Esophagus (tissue), 2 donors: ENCODE data around the gene BRD7. TPM values are rescaled to one million over a fixed set of nuclear protein-coding genes. Genes with fewer than 3 reads are reported as not detected.
A peak's percentile ranks its signal among the peaks of the same experiment; 100 is the strongest.

ENCODE experiments used
- H3K27ac ChIP-seq, 2 donors: one replicate each; pipeline ENCODE4 v1.5.1; 2013; ENCODE audit warnings: low read depth in 2 of 2, mild to moderate bottlenecking in 2 of 2, inconsistent platforms in 1 of 2, low read length in 1 of 2, moderate library complexity in 1 of 2
- H3K27me3 ChIP-seq, 2 donors: one replicate each; pipeline ENCODE4 v1.6.1; 2013; ENCODE audit warnings: low read length in 2 of 2, control low read depth in 1 of 2, mild to moderate bottlenecking in 1 of 2; ENCODE audit not compliant: insufficient read depth in 2 of 2, control insufficient read depth in 1 of 2
- H3K36me3 ChIP-seq, 2 donors: one replicate each; pipeline ENCODE4 v1.6.1; 2013; ENCODE audit warnings: low read length in 1 of 2; ENCODE audit not compliant: control insufficient read depth in 2 of 2, insufficient read depth in 2 of 2
- H3K4me1 ChIP-seq, 2 donors: one replicate each; pipeline ENCODE4 v1.6.1; 2013; ENCODE audit warnings: low read length in 1 of 2; ENCODE audit not compliant: control insufficient read depth in 2 of 2, insufficient read depth in 2 of 2
- H3K4me3 ChIP-seq, 2 donors: one replicate each; pipeline ENCODE4 v1.5.1; 2013; ENCODE audit warnings: low read length in 2 of 2, mild to moderate bottlenecking in 2 of 2, low read depth in 1 of 2, moderate library complexity in 1 of 2
- H3K9me3 ChIP-seq, 2 donors: one replicate each; pipeline ENCODE4 v1.6.1; 2013; ENCODE audit warnings: mild to moderate bottlenecking in 2 of 2, low read depth in 1 of 2, low read length in 1 of 2, moderate library complexity in 1 of 2; ENCODE audit not compliant: control insufficient read depth in 2 of 2, insufficient read depth in 1 of 2
- WGBS, 2 donors: extraction: QIAGEN DNeasy Blood & Tissue Kit; methylation state at CpG; one replicate each; pipeline ENCODE4 v1.1.7; 2013; 5-methylcytosine and 5-hydroxymethylcytosine counted together
- polyA plus RNA-seq, 2 donors: library from polyadenylated mRNA; stranded (reverse); fragments of 200-250 nt; gene quantifications; one replicate each; pipeline ENCODE4 v1.2.3, GENCODE V29; 2013
- donor health status: healthy with polysubstance abuse.
- donor health status: Bipolar disorder and iron deficiency.

BRD7 gene
- polyA plus RNA-seq, 2 donors: 42.1 to 45.0 TPM

DNA sequence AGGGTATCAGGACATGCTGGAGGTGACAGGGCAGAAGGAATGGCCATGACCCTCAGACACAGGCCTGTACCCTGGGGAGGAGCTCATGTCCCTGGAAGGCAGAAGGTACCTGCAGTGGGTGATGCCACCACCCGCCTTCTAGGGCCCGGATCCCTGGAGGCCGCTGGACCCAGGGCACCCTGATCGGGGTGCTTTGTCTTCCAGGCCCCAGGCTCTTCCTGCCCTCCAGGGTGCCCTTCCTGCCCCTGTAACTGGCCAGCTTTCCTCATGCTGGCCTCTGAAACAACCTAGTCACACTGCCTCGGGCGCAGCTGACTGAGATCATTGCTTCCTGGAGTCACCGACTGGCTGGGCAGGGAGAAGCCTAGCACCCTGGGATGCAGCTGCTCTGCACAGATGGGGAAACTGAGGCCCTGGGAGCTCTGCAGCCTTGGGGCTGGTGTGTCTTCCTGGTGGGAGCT, 96.6 kb downstream of the BRD7 start:
- no peaks in the 10 kb centered on the region for H3K9me3 ChIP-seq
- peaks cover 0 to 6% of the 10 kb centered on the region in 2 donors for H3K36me3 ChIP-seq
- H3K27ac ChIP-seq: no peak overlapping the region
- no peak overlapping the region for H3K4me3 ChIP-seq
- H3K27me3 ChIP-seq: no peaks in the 10 kb centered on the region
- H3K4me1 ChIP-seq: peaks cover 3 to 10% of the 10 kb centered on the region in 2 donors
- 77 to 83% methylated on average over 7 of the region's 7 CpGs for WGBS, 2 donors

DNA sequence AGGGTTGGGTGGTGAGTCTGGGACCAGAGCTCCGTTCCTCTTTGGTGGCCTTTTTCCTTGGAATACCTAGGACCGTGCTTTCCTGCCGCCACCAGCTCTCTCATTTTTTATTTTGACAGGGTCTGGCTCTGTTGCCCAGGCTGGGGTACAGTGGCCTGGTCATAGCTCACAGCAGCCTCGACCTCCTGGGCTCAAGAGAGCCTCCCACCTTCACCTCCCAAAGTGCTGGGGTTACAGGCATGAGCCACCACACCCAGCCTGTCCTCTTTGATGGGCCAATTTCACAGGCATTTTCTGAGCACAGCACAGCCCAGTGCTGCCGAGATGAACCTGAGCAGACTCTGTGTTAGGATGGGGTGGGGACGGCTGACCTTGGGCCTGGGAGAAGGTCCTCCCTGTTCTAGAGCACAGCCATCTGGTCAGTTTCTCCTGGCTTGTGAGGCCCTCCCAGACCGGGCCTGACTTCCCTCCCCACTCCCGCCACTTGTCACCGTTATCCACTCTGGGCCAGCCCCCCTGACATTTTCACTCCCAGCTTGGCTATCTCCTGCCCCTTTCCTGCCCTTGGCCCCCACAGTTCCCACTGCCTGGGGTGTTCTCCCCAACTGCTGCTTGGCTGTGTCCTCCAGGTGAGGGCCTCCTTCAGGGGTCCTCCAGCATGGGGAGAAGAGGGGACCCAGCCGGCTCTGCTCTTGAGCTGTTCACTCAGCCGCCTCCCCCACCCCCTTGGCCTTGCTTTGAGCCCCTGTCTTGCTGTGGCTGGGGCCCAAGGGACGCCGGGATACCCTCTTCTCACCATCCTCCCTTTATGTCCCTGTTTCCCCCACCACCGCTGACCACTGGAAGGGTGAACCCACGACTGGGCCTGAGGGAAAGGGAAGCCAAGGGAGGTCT, 97.4 kb downstream of the BRD7 start:
- H3K9me3 ChIP-seq: no peaks in the 10 kb centered on the region
- 86 to 89% methylated on average over 15 of the region's 15 CpGs for WGBS, 2 donors
- no peak overlapping the region for H3K4me3 ChIP-seq
- H3K36me3 ChIP-seq: peaks cover 0 to 6% of the 10 kb centered on the region in 2 donors
- no peaks in the 10 kb centered on the region for H3K27me3 ChIP-seq
- H3K27ac ChIP-seq: no peak overlapping the region
- H3K4me1 ChIP-seq: peaks cover 7 to 14% of the 10 kb centered on the region in 2 donors

DNA sequence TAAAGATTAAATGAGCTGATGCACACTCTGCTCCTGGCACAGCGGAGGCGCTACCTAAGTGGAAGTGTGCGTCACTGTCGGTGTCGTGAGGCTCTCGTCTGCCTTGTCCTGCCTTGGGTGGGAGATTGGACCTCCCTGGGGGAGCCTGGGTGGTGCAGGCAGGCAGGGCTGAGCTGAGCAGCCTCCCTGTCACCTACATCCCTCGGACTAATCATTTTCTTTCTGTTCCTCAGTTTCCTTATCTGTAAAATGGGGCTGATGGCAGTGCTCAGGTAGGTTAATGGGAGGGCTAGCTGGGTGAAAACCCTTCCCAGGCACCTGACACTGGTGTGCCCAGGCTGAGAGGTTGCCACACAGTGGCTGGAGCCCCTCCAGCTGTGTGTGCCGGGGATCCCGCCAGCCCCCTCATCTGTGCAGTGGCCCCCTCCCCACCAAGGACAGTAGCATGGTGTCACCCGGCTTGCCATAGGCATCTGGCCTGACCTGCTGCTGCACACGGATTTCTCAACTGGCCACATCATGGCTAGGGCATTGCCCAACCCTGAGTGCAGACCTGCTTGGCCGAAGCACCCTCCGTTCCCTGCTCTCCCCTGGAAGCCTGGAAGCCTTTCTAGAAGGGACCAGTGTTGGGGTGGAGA, 98.2 kb downstream of the BRD7 start:
- peaks cover 0 to 6% of the 10 kb centered on the region in 2 donors for H3K36me3 ChIP-seq
- no peaks in the 10 kb centered on the region for H3K27me3 ChIP-seq
- H3K27ac ChIP-seq: no peak overlapping the region
- no peaks in the 10 kb centered on the region for H3K9me3 ChIP-seq
- H3K4me1 ChIP-seq: peaks cover 10 to 15% of the 10 kb centered on the region in 2 donors
- WGBS, 2 donors: 91 to 93% methylated on average over 12 to 13 of the region's 13 CpGs
- no peak overlapping the region for H3K4me3 ChIP-seq

DNA sequence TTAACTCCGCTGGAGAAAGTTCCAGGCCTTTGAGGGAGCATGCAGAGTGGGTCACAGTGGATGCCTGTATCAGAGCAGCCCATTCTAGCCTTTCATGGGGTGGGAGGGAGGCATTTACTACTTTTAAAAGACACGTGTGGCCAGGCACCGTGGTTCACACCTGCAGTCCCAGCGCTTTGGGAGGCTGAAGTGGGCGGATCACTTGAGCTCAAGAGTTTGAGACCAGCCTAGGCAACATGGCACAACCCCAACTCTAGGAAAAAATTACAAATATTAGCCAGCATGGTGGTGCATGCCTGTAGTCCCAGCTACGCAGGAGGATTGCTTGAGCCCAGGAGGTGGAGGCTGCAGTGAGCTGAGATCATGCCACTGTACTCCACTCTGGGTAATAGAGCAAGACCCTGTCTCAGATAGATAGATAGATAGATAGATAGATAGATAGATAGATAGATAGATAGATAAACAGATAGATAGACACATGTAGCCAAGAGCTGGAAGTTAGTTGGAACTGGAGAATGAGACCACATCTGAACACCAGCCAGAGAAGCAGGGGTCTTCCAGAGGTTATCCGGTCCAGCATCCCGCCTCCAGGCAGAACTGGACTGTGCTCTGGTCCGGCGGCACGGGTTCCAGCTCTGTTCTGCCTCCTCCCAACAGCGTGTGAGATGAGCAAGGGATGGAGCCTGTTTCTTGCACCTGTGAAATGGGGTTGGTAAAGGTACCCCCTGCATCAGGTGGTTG, 98.8 kb downstream of the BRD7 start:
- peaks cover 10 to 18% of the 10 kb centered on the region in 2 donors for H3K4me1 ChIP-seq
- H3K36me3 ChIP-seq: peaks cover 0 to 6% of the 10 kb centered on the region in 2 donors
- no peaks in the 10 kb centered on the region for H3K27me3 ChIP-seq
- no peaks in the 10 kb centered on the region for H3K9me3 ChIP-seq
- no peak overlapping the region for H3K27ac ChIP-seq
- WGBS, 2 donors: 79 to 82% methylated on average over 12 of the region's 12 CpGs
- H3K4me3 ChIP-seq: no peak overlapping the region

DNA sequence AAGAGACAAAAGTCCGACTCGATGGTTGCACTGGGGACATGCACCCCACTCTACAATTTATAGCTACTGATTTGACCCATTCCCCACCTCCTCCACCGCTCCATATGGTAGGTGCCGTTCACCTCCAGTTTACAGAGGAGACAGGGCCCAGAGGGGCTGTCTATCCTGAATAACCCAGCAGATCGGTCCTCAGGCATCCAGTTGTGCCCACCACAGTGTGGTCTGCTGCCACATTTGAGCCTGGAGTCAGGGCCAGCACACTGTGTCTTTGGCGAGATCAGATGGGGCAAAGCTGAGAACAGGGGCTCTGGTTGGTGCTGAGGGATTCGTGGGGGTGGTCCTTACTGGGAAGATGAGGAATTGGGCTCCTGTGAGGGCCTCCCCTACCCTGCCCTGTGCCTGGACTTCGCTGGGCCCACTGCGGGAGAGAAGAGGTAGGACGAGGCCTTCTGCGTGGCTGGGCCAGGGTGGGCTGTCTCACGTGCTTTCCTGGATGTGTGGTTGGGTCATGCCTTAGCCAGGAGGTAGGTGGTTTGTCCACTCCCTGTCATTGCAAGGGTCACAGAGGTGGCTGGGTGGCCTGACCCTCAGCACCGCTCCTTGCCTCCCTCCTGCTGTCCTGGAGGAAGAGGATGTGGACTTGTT, 99.6 kb downstream of the BRD7 start:
- Histone ChIP-seq H3K27ac (no peak overlapping the region), H3K27me3 (no peaks in the 10 kb centered on the region), H3K9me3 (no peaks in the 10 kb centered on the region), H3K36me3 (peaks cover 0 to 6% of the 10 kb centered on the region in 2 donors), H3K4me1 (peaks cover 10 to 18% of the 10 kb centered on the region in 2 donors), H3K4me3 (no peak overlapping the region)
- 94 to 96% methylated on average over 13 of the region's 13 CpGs for WGBS, 2 donors

DNA sequence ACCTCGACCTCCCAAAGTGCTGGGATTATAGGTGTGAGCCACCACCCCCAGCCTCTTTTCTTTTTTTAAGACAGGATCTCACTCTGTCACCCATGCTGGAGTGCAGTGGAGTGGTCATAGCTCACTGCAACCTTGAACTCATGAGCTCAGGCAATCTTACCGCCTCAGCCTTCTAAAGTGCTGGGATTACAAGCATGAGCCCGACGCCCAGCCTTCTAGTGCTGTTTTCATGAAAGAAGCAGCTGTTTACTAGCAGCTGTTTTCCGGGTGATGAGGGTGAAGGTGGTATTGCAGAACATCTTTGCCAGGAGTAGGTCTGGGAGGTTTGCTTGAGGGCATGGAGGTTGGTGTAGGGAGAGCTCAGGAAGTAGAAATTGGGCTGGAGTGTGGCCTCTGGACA, 100.4 kb downstream of the BRD7 start:
- WGBS, 2 donors: 77 to 84% methylated on average over 5 of the region's 5 CpGs
- peaks cover 9 to 16% of the 10 kb centered on the region in 2 donors for H3K4me1 ChIP-seq
- no peak overlapping the region for H3K27ac ChIP-seq
- no peak overlapping the region for H3K4me3 ChIP-seq
- no peaks in the 10 kb centered on the region for H3K9me3 ChIP-seq
- peaks cover 0 to 6% of the 10 kb centered on the region in 2 donors for H3K36me3 ChIP-seq
- H3K27me3 ChIP-seq: no peaks in the 10 kb centered on the region

DNA sequence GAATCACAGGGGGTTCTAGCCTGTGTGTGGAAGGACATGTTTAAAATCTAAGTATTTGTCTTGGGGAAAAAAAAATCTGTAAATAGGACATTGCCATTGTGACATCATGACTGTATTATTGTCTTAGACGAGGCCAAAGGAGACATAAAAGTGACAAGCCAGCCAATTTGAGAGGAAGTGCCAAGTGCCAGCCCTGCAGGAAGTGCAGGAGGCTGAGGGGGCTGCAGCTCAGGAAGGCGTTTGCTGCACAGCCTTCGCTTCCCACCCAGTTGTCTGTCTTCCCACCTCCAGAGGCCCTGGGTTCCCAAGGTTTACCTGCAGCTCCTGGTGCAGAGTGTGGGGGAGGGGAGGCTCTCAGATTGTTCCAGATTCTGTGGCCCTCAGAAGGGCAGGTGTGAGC, 101.1 kb downstream of the BRD7 start:
- Histone ChIP-seq H3K27me3 (no peaks in the 10 kb centered on the region), H3K27ac (peak overlapping the region in 1 of 2 donors; percentile 45), H3K36me3 (peaks cover 0 to 6% of the 10 kb centered on the region in 2 donors), H3K4me1 (peaks cover 7 to 15% of the 10 kb centered on the region in 2 donors), H3K4me3 (no peak overlapping the region), H3K9me3 (no peaks in the 10 kb centered on the region)
- WGBS, 2 donors: 55 to 61% methylated on average over 3 of the region's 3 CpGs

DNA sequence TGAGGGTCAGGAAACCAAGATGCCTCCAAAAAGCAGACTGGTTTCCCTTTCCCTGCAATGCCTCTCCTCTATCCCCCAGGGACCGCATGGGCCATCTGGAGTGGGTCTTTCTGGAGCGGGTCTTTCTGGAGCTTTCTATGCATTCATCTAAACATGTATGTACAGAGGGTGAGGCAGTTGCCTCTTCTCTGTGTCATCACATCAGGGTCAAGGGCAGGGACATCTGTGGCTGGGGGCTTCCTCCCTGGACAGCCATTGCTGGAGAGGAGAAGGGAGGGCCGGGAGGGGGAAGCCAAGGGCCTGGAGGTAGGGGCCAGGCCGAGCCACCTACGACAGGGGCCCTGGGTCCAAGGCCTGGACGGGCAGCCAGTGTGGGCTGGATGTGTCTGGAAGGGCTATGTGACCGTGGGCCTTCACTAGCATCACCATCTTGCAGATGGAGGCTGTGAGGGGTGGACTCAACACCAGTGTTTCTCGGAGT, 101.6 kb downstream of the BRD7 start:
- peak overlapping the region in 1 of 2 donors; percentile 24 for H3K4me3 ChIP-seq

More for the DNA sequence above, 101.6 kb downstream of the BRD7 start:
- peak overlapping the region in 1 of 2 donors; percentile 45 for H3K27ac ChIP-seq
- H3K36me3 ChIP-seq: peaks cover 0 to 4% of the 10 kb centered on the region in 2 donors
- WGBS, 2 donors: 81 to 83% methylated on average over 8 of the region's 8 CpGs
- no peaks in the 10 kb centered on the region for H3K9me3 ChIP-seq
- H3K27me3 ChIP-seq: no peaks in the 10 kb centered on the region
- peaks cover 7 to 15% of the 10 kb centered on the region in 2 donors for H3K4me1 ChIP-seq
